Karpas-422 (cell line): ENCODE results near the gene CCDC88A. TPM values are rescaled to one million over a fixed set of nuclear protein-coding genes. Genes with fewer than 3 reads are reported as not detected.
"Not testable (repeated sequence)": the region's sequence is repeated elsewhere in the genome, so short reads cannot be mapped to it uniquely, and the experiment has no call there.

Experiments
- DNase-seq: peaks from one replicate; pipeline ENCODE4 v3.0.0-alpha.2; 2015
- H2AFZ ChIP-seq: fragments of 200-600 bp; sonication (generic); 2 replicates; pipeline ENCODE4 v1.6.1; 2014; ENCODE audit warnings: antibody characterized with exemption, low read length, mixed read lengths
- H3K27ac ChIP-seq: fragments of 200-600 bp; sonication (generic); 2 replicates; pipeline ENCODE4 v1.5.1; 2014; ENCODE audit warnings: mild to moderate bottlenecking, low read length, moderate library complexity
- H3K27me3 ChIP-seq: fragments of 200-600 bp; sonication (generic); 2 replicates; pipeline ENCODE4 v1.6.1; 2014; ENCODE audit warnings: low read length, mixed read lengths
- H3K36me3 ChIP-seq: fragments of 200-600 bp; sonication (generic); 2 replicates; pipeline ENCODE4 v1.6.1; 2014; ENCODE audit warnings: low read length, mixed read lengths; ENCODE audit not compliant: insufficient read depth
- H3K4me1 ChIP-seq: fragments of 200-600 bp; sonication (generic); 2 replicates; pipeline ENCODE4 v1.6.1; 2014; ENCODE audit warnings: mild to moderate bottlenecking, low read length, mixed read lengths
- H3K4me2 ChIP-seq: fragments of 200-600 bp; sonication (generic); 2 replicates; pipeline ENCODE4 v1.6.1; 2014; ENCODE audit warnings: low read length, low read depth, mild to moderate bottlenecking; ENCODE audit not compliant: poor library complexity, severe bottlenecking
- H3K4me3 ChIP-seq: fragments of 200-600 bp; sonication (generic); 2 replicates; pipeline ENCODE4 v1.5.1; 2014; ENCODE audit warnings: mild to moderate bottlenecking, antibody characterized with exemption, low read length, mixed read lengths
- H3K79me2 ChIP-seq: fragments of 200-600 bp; sonication (generic); 2 replicates; pipeline ENCODE4 v1.6.1; 2014; ENCODE audit warnings: mild to moderate bottlenecking, low read length, mixed read lengths
- H3K9ac ChIP-seq: fragments of 200-600 bp; sonication (generic); 2 replicates; pipeline ENCODE4 v1.6.0; 2014; ENCODE audit warnings: low read length
- H3K9me2 ChIP-seq: fragments of 200-600 bp; sonication (generic), shearing (Covaris generic); replicated peaks from 2 replicates; pipeline ENCODE4 v1.6.0; 2014; ENCODE audit warnings: mild to moderate bottlenecking, low read length, moderate library complexity; ENCODE audit not compliant: insufficient read depth
- H3K9me3 ChIP-seq: fragments of 300-700, 200-600 bp; sonication (generic); 2 replicates; pipeline ENCODE4 v1.6.1; 2014; ENCODE audit warnings: low read length, mixed read lengths
- H4K20me1 ChIP-seq: fragments of 200-600 bp; sonication (generic); 2 replicates; pipeline ENCODE4 v1.6.1; 2014; ENCODE audit warnings: mild to moderate bottlenecking, antibody characterized with exemption, low read length, low read depth; ENCODE audit not compliant: insufficient read depth
- total RNA-seq: library from RNA; depleted of rRNA; stranded (reverse); fragments of >200 nt; shearing (Covaris generic); gene quantifications from 2 replicates; pipeline ENCODE4 v1.2.3, GENCODE V29; 2014; ENCODE audit warnings: low replicate concordance

The CCDC88A gene
- total RNA-seq, 1 experiment from 2014 or later, result 262 TPM

DNA sequence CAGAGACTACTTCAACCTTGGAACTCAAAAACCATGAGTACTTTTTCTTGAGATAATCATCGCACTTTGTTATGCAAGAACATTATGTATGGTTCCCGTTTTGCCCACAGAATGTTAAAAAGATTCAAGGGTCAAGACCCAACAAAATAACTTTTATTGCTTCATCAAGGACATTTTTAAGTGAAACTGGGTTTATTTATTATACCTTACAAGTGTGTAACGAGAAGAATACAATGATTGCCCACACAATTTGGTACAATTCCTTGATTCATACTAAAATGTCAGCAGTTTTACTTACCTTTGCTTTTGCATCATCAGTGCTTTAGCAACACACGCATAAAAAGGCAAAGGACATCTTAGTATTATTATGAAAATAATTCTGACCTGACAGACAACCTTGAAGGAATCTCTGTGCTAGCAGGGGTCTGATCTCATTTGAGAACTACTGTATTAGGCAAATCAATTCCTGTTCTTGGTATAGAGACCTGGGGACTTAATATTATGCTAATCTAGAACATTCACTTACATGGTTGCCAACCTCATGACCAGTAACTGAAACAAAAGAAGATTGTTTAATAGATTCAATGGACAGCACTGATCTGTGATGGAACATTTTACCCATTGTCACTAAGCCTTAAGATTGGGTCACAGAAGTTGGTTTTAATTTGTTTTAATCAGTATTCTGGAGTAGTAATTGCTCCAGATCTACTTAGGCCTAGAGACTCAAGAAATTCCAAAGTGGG lies 16.2 kb downstream of the CCDC88A start:
- peaks cover 92% of the 10 kb centered on the region for H3K79me2 ChIP-seq
- no peak overlapping the region for H3K4me3 ChIP-seq
- H3K36me3 ChIP-seq, result peaks cover 56% of the 10 kb centered on the region
- H3K27ac ChIP-seq, result peak overlapping the region; percentile 28
- peaks cover 26% of the 10 kb centered on the region for H3K4me1 ChIP-seq
- H3K9ac ChIP-seq, result no peak overlapping the region
- no peaks in the 10 kb centered on the region for H3K9me2 ChIP-seq
- H3K4me2 ChIP-seq, result peak overlapping the region; percentile 25
- H3K9me3 ChIP-seq, result no peaks in the 10 kb centered on the region
- no peaks in the 10 kb centered on the region; the same call in 1 of the 2 replicates for H4K20me1 ChIP-seq
- no peak for DNase-seq
- H2AFZ ChIP-seq, result no peak overlapping the region
- no peaks in the 10 kb centered on the region for H3K27me3 ChIP-seq

DNA sequence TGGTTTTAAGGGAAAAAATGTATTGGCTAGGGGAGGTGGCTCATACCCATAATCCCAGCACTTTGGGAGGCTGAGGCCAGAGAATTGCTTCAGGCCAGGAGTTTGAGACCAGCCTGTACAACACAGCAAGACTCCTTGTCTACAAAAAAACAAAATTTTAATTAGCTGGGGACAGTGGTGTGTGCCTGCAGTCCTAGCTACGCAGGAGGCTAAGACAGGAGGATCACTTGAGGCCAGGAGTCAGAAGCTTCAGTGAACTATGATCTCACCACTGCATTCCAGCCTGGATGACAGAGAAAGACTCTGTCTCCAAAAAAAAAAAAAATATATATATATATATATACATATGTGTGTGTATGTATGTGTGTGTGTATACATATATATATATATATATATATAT lies 18.5 kb downstream of the CCDC88A start:
- Histone ChIP-seq H3K4me3 (no peak overlapping the region), H3K79me2 (peaks cover 89% of the 10 kb centered on the region), H3K27ac (no peak overlapping the region), H2AFZ (no peak overlapping the region), H3K9ac (no peak overlapping the region), H4K20me1 (no peaks in the 10 kb centered on the region; the same call in 1 of the 2 replicates), H3K9me2 (no peaks in the 10 kb centered on the region), H3K4me2 (no peak overlapping the region), H3K4me1 (peaks cover 22% of the 10 kb centered on the region), H3K36me3 (peaks cover 43% of the 10 kb centered on the region), H3K27me3 (no peaks in the 10 kb centered on the region), H3K9me3 (no peaks in the 10 kb centered on the region)
- DNase-seq, result no peak

GRCh38 chr2:55400332-55400731 lies 19.3 kb downstream of the CCDC88A start:
- H3K79me2 ChIP-seq, result peaks cover 89% of the 10 kb centered on the region
- H3K9me2 ChIP-seq, result no peaks in the 10 kb centered on the region
- no peak for DNase-seq
- no peak overlapping the region for H3K27ac ChIP-seq
- peaks cover 43% of the 10 kb centered on the region for H3K36me3 ChIP-seq
- H3K9ac ChIP-seq, result no peak overlapping the region
- H3K9me3 ChIP-seq, result no peaks in the 10 kb centered on the region
- no peak overlapping the region for H3K4me3 ChIP-seq
- no peak overlapping the region for H3K4me2 ChIP-seq
- no peaks in the 10 kb centered on the region for H3K27me3 ChIP-seq
- no peaks in the 10 kb centered on the region for H4K20me1 ChIP-seq
- H2AFZ ChIP-seq, result no peak overlapping the region
- H3K4me1 ChIP-seq, result peaks cover 18% of the 10 kb centered on the region

DNA sequence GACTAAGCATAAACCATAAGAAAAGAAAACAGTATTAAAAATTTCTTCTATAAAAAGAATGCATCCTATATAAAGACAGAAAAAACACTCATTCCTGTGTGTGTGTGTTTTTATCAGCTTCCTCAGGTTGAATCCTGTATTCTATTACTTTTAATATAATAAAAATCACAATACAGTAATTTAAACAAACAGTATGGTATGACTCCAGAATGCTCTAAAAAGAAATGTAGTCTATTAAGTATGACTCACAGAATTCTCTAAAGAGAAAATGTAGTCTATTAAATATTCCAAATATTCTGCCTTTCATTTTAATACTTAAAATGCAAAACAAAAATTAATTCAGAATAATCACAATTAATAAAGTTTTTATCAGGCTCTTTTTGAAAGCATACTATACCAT lies 19.8 kb downstream of the CCDC88A start:
- Histone ChIP-seq H3K4me2 (no peak overlapping the region), H3K79me2 (peaks cover 89% of the 10 kb centered on the region), H3K9me2 (no peaks in the 10 kb centered on the region), H4K20me1 (no peaks in the 10 kb centered on the region), H3K27ac (no peak overlapping the region), H3K4me3 (no peak overlapping the region), H3K36me3 (peaks cover 42% of the 10 kb centered on the region), H3K9ac (no peak overlapping the region), H3K27me3 (no peaks in the 10 kb centered on the region), H3K9me3 (no peaks in the 10 kb centered on the region), H2AFZ (no peak overlapping the region), H3K4me1 (peaks cover 13% of the 10 kb centered on the region)
- no peak for DNase-seq

DNA sequence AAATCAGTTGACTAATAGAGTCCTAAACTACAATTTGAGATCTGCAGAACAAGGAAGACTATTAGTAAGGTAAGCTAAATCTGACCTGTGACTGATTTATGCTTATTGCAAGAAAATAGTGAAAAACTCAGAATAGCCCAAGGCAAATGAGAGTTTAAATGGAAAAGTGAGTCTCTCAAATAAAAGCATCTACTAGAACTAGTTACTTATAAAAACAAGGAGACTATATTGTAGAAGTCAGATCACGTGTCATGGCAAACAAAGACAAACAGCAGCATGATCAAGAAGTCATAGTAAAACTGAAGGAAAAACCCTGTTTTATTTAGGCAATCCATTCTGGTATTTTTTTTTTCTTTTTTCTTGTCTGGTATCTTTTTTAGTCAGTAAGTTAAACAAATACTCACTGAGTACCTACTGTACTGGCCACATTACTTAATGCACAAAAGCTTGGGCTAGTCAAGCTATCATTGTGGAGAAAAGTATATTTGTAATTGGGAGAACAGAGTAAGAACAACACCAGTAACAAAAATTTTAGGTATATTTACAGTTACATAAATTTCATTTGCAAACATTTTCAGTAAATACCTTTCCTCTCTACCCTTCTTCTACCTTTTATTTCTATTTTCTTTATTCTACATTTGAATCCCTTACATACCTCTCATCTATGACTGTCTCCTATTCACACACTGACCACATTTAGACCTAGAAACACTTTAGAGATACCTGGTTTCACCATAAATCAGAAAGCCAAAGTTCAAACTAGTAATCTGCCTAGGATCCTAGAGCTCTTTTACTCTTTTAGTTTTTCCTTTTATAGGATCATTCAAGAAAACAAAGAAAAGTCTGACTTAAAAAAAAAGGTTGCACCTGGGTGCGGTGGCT lies 23.7 kb downstream of the CCDC88A start:
- Histone ChIP-seq H3K4me1 (peaks cover 8% of the 10 kb centered on the region), H3K79me2 (peaks cover 87% of the 10 kb centered on the region), H3K4me3 (no peak overlapping the region), H3K27ac (no peak overlapping the region), H3K9ac (no peak overlapping the region), H3K4me2 (no peak overlapping the region), H3K36me3 (peaks cover 19% of the 10 kb centered on the region), H4K20me1 (no peaks in the 10 kb centered on the region), H3K9me3 (no peaks in the 10 kb centered on the region), H3K27me3 (no peaks in the 10 kb centered on the region), H2AFZ (no peak overlapping the region), H3K9me2 (no peaks in the 10 kb centered on the region)
- DNase-seq, result no peak

DNA sequence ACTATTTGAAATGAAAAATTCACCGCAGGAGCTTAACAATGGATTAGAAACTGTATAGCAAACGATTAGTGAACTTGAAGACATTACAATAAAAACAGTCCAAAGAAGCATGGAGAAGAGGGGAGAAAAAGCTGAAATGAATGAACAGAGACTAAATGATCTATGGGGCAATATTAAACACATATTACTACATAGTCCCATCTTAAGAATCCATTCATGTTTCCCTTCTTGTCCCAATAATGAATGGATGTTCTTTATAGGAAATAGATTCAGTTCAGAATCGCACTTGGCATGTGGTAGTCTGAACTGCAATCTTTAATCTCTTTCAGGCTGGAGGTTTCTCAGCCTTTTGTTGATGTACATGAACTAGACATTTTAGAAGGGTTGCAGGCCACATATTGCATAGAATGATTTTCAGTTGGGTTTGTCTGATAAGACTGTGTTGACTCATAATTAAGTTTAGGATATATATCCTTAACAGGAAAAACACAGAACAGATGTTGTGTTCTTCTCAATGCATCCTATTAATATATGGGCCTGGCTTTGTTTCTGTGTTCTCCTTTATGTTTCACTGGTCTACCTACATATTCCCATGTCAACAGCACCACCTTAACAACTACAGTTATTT lies 27.9 kb downstream of the CCDC88A start:
- Histone ChIP-seq H3K4me3 (no peak overlapping the region), H3K9me2 (no peaks in the 10 kb centered on the region), H3K27ac (no peak overlapping the region), H3K4me2 (no peak overlapping the region), H3K36me3 (peaks cover 23% of the 10 kb centered on the region), H4K20me1 (no peaks in the 10 kb centered on the region), H3K79me2 (peaks cover 84% of the 10 kb centered on the region), H3K9me3 (no peaks in the 10 kb centered on the region), H2AFZ (no peak overlapping the region), H3K4me1 (peaks cover 21% of the 10 kb centered on the region), H3K9ac (no peak overlapping the region), H3K27me3 (no peaks in the 10 kb centered on the region)
- DNase-seq, result no peak

GRCh38 chr2:55391155-55391554 lies 28.5 kb downstream of the CCDC88A start:
- Histone ChIP-seq H3K36me3 (peaks cover 23% of the 10 kb centered on the region), H3K79me2 (peaks cover 83% of the 10 kb centered on the region), H3K4me3 (no peak overlapping the region), H3K27ac (no peak overlapping the region), H3K9ac (no peak overlapping the region), H4K20me1 (no peaks in the 10 kb centered on the region), H3K4me2 (no peak overlapping the region), H3K9me2 (no peaks in the 10 kb centered on the region), H3K9me3 (no peaks in the 10 kb centered on the region), H3K4me1 (peaks cover 21% of the 10 kb centered on the region), H3K27me3 (no peaks in the 10 kb centered on the region), H2AFZ (no peak overlapping the region)
- DNase-seq, result no peak

DNA sequence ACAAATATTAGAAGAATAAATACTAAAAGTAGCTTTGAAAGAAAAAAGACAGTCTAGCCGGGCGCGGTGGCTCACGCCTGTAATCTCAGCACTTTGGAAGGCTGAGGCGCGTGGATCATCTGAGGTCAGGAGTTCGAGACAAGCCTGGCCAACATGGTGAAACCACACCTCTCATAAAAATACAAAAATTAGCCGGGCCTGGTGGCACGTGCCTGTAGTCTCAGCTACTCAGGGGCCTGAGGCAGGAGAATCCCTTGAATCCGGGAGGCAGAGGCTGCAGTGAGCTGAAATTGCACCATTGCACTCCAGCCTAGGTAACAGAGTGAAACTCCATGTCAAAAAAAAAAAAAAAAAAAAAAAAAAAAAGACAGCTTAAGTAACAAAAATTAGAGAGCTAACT lies 34.1 kb downstream of the CCDC88A start:
- H3K4me2 ChIP-seq, H3K9me3 ChIP-seq, H3K9me2 ChIP-seq, H3K4me3 ChIP-seq, H3K27ac ChIP-seq, H3K9ac ChIP-seq, H3K4me1 ChIP-seq, H3K27me3 ChIP-seq, H2AFZ ChIP-seq, DNase-seq, H4K20me1 ChIP-seq: not testable (repeated sequence)
- H3K36me3 ChIP-seq, result peaks cover 24% of the 10 kb centered on the region
- H3K79me2 ChIP-seq, result peaks cover 84% of the 10 kb centered on the region
